H1 (cell line): ENCODE measurements around the gene CTSS. TPM values are rescaled to one million over a fixed set of nuclear protein-coding genes. Genes with fewer than 3 reads are reported as not detected.
"Not testable (repeated sequence)": the region's sequence is repeated elsewhere in the genome, so short reads cannot be mapped to it uniquely, and the experiment has no call there.

Source experiments
- CTCF ChIA-PET: fragments of 300-600 bp; sonication (Branson Sonifier 250); formaldehyde crosslinking; loops from one replicate; lab custom pipeline; 2021; ENCODE audit not compliant: partially characterized antibody; lab: Charles Lee
- POLR2A ChIA-PET: fragments of 300-600 bp; sonication (Branson Sonifier 250); formaldehyde crosslinking; loops from one replicate; lab custom pipeline; 2021; ENCODE audit warnings: inconsistent platforms; ENCODE audit not compliant: partially characterized antibody; lab: Charles Lee
- DNase-seq, 2 experiments: peaks; one replicate each; pipeline versions ENCODE4 v3.0.0 to v3.0.0-alpha.2; 2010 to 2022; ENCODE audit warnings: low spot score in 2 of 2, low read depth in 1 of 2, mixed read lengths in 1 of 2
- FAIRE-seq: peaks from 2 replicates; lab custom pipeline; 2011; peaks lifted over from hg19 to GRCh38; lab: Jason Lieb, UNC
- H2AFZ ChIP-seq: 2 replicates; pipeline ENCODE4 v1.8.1; 2012; ENCODE audit warnings: low read length, inconsistent platforms
- H2AK5ac ChIP-seq: 2 replicates; pipeline ENCODE4 v1.6.1; 2013; ENCODE audit warnings: low read depth, low read length
- H2BK120ac ChIP-seq: replicated peaks from 2 replicates; pipeline ENCODE3; 2013; ENCODE audit warnings: low read depth, low read length, inconsistent platforms
- H2BK12ac ChIP-seq: 2 replicates; pipeline ENCODE4 v1.6.1; 2013; ENCODE audit warnings: low read depth, low read length
- H2BK15ac ChIP-seq: 2 replicates; pipeline ENCODE4 v1.6.1; 2013; ENCODE audit warnings: low read length
- H2BK20ac ChIP-seq: 2 replicates; pipeline ENCODE4 v1.6.1; 2013; ENCODE audit warnings: low read length
- H2BK5ac ChIP-seq: 2 replicates; pipeline ENCODE4 v1.6.1; 2013; ENCODE audit warnings: low read depth, low read length
- H3K14ac ChIP-seq: 2 replicates; pipeline ENCODE4 v1.6.1; 2013; ENCODE audit warnings: inconsistent platforms; ENCODE audit not compliant: insufficient read length
- H3K18ac ChIP-seq: 2 replicates; pipeline ENCODE4 v1.6.1; 2013; ENCODE audit warnings: low read length; ENCODE audit errors: extremely low read depth
- H3K23ac ChIP-seq: 2 replicates; pipeline ENCODE4 v1.6.1; 2013; ENCODE audit warnings: inconsistent platforms; ENCODE audit not compliant: insufficient read length
- H3K23me2 ChIP-seq: 2 replicates; pipeline ENCODE4 v1.6.1; 2013; ENCODE audit warnings: low read depth, low read length
- H3K27ac ChIP-seq: 2 replicates; pipeline ENCODE4 v1.6.1; 2011; ENCODE audit warnings: low read depth, low read length, inconsistent platforms
- H3K27me3 ChIP-seq, 4 experiments: replicated peaks in 1 of 4; 1 replicate in 1 of 4; 2 replicates in 3 of 4; pipeline versions ENCODE4 v1.6.1 to v1.8.1; 2011 to 2013; ENCODE audit warnings: low read length in 3 of 4, mild to moderate bottlenecking in 3 of 4, inconsistent platforms in 2 of 4, mixed read lengths in 2 of 4, moderate library complexity in 1 of 4; ENCODE audit not compliant: control insufficient read depth in 3 of 4, insufficient read depth in 3 of 4; ENCODE audit errors: extremely low read depth in 1 of 4
- H3K36me3 ChIP-seq, 4 experiments: 2 replicates each; pipeline versions ENCODE4 v1.6.1 to v1.8.1; 2011 to 2013; ENCODE audit warnings: mild to moderate bottlenecking in 4 of 4, low read length in 3 of 4, moderate library complexity in 2 of 4, control low read depth in 1 of 4, inconsistent platforms in 1 of 4; ENCODE audit not compliant: insufficient read depth in 4 of 4, control insufficient read depth in 2 of 4
- H3K4ac ChIP-seq: replicated peaks from 2 replicates; pipeline ENCODE3; 2013; ENCODE audit warnings: low read length, low read depth, mixed read lengths, inconsistent platforms; ENCODE audit not compliant: insufficient read length
- H3K4me1 ChIP-seq, 4 experiments: replicated peaks in 1 of 4; 1 replicate in 1 of 4; 2 replicates in 3 of 4; pipeline versions ENCODE4 v1.6.1 to v1.8.1; 2011 to 2013; ENCODE audit warnings: low read length in 3 of 4, inconsistent platforms in 2 of 4, mixed read lengths in 1 of 4; ENCODE audit not compliant: insufficient read depth in 4 of 4, control insufficient read depth in 3 of 4
- H3K4me2 ChIP-seq, 2 experiments: 2 replicates each; pipeline versions ENCODE4 v1.6.1 to v1.8.1; 2011 to 2013; ENCODE audit warnings: low read depth in 2 of 2, low read length in 2 of 2, control low read depth in 1 of 2, inconsistent platforms in 1 of 2, mild to moderate bottlenecking in 1 of 2; ENCODE audit not compliant: insufficient read depth in 1 of 2
- H3K4me3 ChIP-seq, 4 experiments: fragments of 200-600, 300-600 bp in 1 of 4; sonication (generic), shearing (Covaris generic), sonication (Bioruptor Twin) in 1 of 4; 2 replicates each; pipeline versions ENCODE4 v1.5.1 to v1.8.1; 2011 to 2016; ENCODE audit warnings: low read length in 4 of 4, low read depth in 3 of 4, control low read depth in 2 of 4, inconsistent platforms in 2 of 4, mild to moderate bottlenecking in 2 of 4, mixed read lengths in 1 of 4, moderate library complexity in 1 of 4; ENCODE audit not compliant: insufficient read depth in 2 of 4; ENCODE audit errors: extremely low read depth in 1 of 4
- H3K56ac ChIP-seq: replicated peaks from 2 replicates; pipeline ENCODE3; 2013; ENCODE audit warnings: low read depth, mild to moderate bottlenecking, mixed read lengths, low read length, inconsistent platforms; ENCODE audit not compliant: insufficient read length
- H3K79me1 ChIP-seq: 2 replicates; pipeline ENCODE4 v1.6.1; 2013; ENCODE audit warnings: low read depth, low read length, control low read depth
- H3K79me2 ChIP-seq, 2 experiments: 2 replicates each; pipeline versions ENCODE4 v1.6.1 to v1.8.1; 2012 to 2013; ENCODE audit warnings: low read length in 2 of 2, mild to moderate bottlenecking in 2 of 2, inconsistent platforms in 1 of 2; ENCODE audit not compliant: insufficient read depth in 2 of 2, control insufficient read depth in 1 of 2
- H3K9ac ChIP-seq, 4 experiments: replicated peaks in 1 of 4; 1 replicate in 1 of 4; 2 replicates in 3 of 4; pipeline versions ENCODE4 v1.6.1 to v1.8.1; 2011 to 2013; ENCODE audit warnings: low read depth in 3 of 4, low read length in 3 of 4, control low read depth in 2 of 4, mild to moderate bottlenecking in 2 of 4, moderate library complexity in 2 of 4, inconsistent platforms in 1 of 4; ENCODE audit errors: extremely low read depth in 1 of 4
- H3K9me3 ChIP-seq, 2 experiments: 2 replicates each; pipeline versions ENCODE4 v1.6.1 to v1.8.1; 2012 to 2013; ENCODE audit warnings: mild to moderate bottlenecking in 2 of 2, moderate library complexity in 2 of 2, control low read depth in 1 of 2, inconsistent platforms in 1 of 2, low read depth in 1 of 2, low read length in 1 of 2, mixed read lengths in 1 of 2; ENCODE audit not compliant: insufficient read depth in 2 of 2
- H4K20me1 ChIP-seq, 2 experiments: replicated peaks in 1 of 2; 2 replicates each; pipeline versions ENCODE3 to v1.8.1; 2011 to 2013; ENCODE audit warnings: inconsistent platforms in 2 of 2, low read length in 2 of 2, mild to moderate bottlenecking in 1 of 2; ENCODE audit not compliant: insufficient read depth in 2 of 2, control insufficient read depth in 1 of 2
- H4K5ac ChIP-seq: 2 replicates; pipeline ENCODE4 v1.6.1; 2013; ENCODE audit warnings: low read length, low read depth, mixed read lengths, inconsistent platforms; ENCODE audit not compliant: insufficient read length
- H4K8ac ChIP-seq: 2 replicates; pipeline ENCODE4 v1.8.0; 2013; ENCODE audit warnings: mild to moderate bottlenecking, moderate library complexity, low read length, inconsistent platforms; ENCODE audit not compliant: insufficient read depth; ENCODE audit errors: extremely low read depth
- H4K91ac ChIP-seq: replicated peaks from 2 replicates; pipeline ENCODE3; 2013; ENCODE audit warnings: low read length, mixed read lengths, inconsistent platforms; ENCODE audit not compliant: insufficient read length
- WGBS, 2 experiments: shearing (Covaris generic) in 1 of 2; methylation state at CpG; one replicate each; pipeline versions ENCODE4 v1.1.6 to v1.1.7; 2013 to 2015; ENCODE audit warnings: low lambda C conversion rate in 2 of 2, mixed read lengths in 2 of 2, inconsistent platforms in 1 of 2, low coverage in 1 of 2, missing lambda C conversion rate in 1 of 2; ENCODE audit not compliant: insufficient replicate concordance in 2 of 2, insufficient coverage in 1 of 2, insufficient read length in 1 of 2; ENCODE audit errors: extremely low coverage in 1 of 2, missing lambda C conversion rate in 1 of 2; 5-methylcytosine and 5-hydroxymethylcytosine counted together
- polyA plus RNA-seq, 7 experiments: library from polyadenylated mRNA; depleted of rRNA in 3 of 7; stranded (reverse) in 5 of 7; unstranded in 2 of 7; fragments of >200 nt in 5 of 7; fragments of 200-250 nt in 2 of 7; gene quantifications; 1 replicate in 5 of 7; 2 replicates in 1 of 7; 4 replicates in 1 of 7; pipeline versions ENCODE4 v1.2.1 to v1.2.3, GENCODE V29; 2011 to 2013; ENCODE audit warnings: missing spikeins in 2 of 7, mixed read lengths in 2 of 7
- total RNA-seq: library from RNA; stranded (reverse); fragmentation: NEBNext Ultra II Directional; extraction: Animal tissue kit (Norgen Biotek cat#: 25700); gene quantifications from 2 replicates; pipeline ENCODE4 v1.2.1, GENCODE V29; 2021

The CTSS gene
- total and polyA plus RNA-seq, 2 of the 8 experiments (the other 6 are each of a cell fraction or from before 2014, with no cell fraction given) = not detected

- H3K4me1 ChIP-seq, H4K91ac ChIP-seq, H3K14ac ChIP-seq, H3K23me2 ChIP-seq, H2BK120ac ChIP-seq, H2BK20ac ChIP-seq, H2BK5ac ChIP-seq, H2AK5ac ChIP-seq, H3K4ac ChIP-seq, POLR2A ChIA-PET, H3K27ac ChIP-seq, H3K79me1 ChIP-seq, H3K18ac ChIP-seq, H3K56ac ChIP-seq, H3K27me3 ChIP-seq, H3K9ac ChIP-seq, DNase-seq, H2AFZ ChIP-seq, H4K5ac ChIP-seq, H3K9me3 ChIP-seq, H2BK15ac ChIP-seq, H3K4me2 ChIP-seq, FAIRE-seq, H3K79me2 ChIP-seq, H4K8ac ChIP-seq, H3K23ac ChIP-seq, CTCF ChIA-PET, H3K4me3 ChIP-seq, H3K36me3 ChIP-seq, H2BK12ac ChIP-seq, H4K20me1 ChIP-seq: not testable (repeated sequence)
- 50% methylated on average over 1 of the region's 1 CpG; no CpG with 5 or more reads in 1 of the 2 experiments for WGBS, 2 experiments
These were observed 2.1 kb upstream of the CTSS start for GRCh38 chr1:150767704-150768103.

- not testable (repeated sequence) for H3K14ac ChIP-seq, H2BK12ac ChIP-seq, H2AK5ac ChIP-seq, H2BK5ac ChIP-seq, H2BK120ac ChIP-seq, H3K9ac ChIP-seq, H3K18ac ChIP-seq, H3K4me1 ChIP-seq, H2AFZ ChIP-seq, H3K9me3 ChIP-seq, H3K4me2 ChIP-seq, H2BK15ac ChIP-seq, DNase-seq, H3K4ac ChIP-seq, H3K36me3 ChIP-seq, H3K23ac ChIP-seq, H4K91ac ChIP-seq, FAIRE-seq, H4K20me1 ChIP-seq, H4K8ac ChIP-seq, H2BK20ac ChIP-seq, H3K79me2 ChIP-seq, H3K56ac ChIP-seq, H3K4me3 ChIP-seq, H4K5ac ChIP-seq, H3K23me2 ChIP-seq, H3K27ac ChIP-seq, H3K27me3 ChIP-seq, H3K79me1 ChIP-seq
- WGBS, 2 experiments = 77% methylated on average over 1 of the region's 1 CpG; no CpG with 5 or more reads in 1 of the 2 experiments
- ChIA-PET CTCF (interaction anchor here (0.8 to 1.7 kb wide), 2 partner anchors 48 to 186 kb away, joined by 4 to 5 read pairs; no protein-coding TSS in a partner anchor), POLR2A (interaction anchor here (0.6 to 1.0 kb wide), 2 partner anchors 9 to 510 kb away, joined by 3 to 6 read pairs; no protein-coding TSS in a partner anchor)
These were observed 361 bp upstream of the CTSS start for GRCh38 chr1:150765977-150766301.
